ENCODE measurements around the gene POPDC2.

The POPDC2 gene

DNA sequence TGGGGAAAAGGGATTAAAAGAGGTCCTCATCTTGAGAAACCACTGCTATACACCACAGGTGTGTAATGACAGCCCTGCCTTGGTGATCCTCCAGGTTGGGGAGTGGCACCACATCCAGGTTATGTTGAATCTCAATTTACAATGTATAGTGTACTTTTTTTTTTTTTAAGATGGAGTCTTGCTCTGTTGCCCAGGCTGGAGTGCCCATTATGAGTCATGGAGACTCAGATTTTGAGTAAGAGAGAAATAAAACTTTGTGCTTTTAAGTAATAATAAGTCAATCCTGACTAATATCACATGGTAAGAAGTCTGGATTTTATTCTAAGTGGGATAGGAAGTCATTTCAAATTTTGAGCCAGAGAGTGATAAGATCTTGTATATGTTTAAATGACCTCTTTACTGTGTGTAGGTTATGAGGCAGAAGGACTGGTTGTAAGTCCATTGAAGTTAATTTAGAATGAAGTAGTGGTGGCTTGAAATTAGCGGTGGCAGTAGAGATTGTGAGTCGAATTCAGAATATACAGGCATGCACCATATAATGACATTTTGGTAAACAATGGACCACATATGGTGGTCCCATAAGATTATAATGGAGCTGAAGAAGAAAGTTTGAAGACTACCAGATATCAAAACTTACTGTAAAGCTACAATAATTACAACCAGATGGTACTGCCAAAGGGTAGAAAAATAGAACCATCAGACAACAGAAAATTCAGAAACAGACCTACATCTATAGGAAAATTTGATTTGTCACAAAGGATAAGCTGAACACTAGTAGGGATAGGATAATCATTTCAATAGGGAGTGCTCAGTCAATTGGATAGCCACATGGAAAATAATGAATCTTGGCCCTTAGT, 20.7 kb downstream of the POPDC2 start:
- no peak for FAIRE-seq

DNA sequence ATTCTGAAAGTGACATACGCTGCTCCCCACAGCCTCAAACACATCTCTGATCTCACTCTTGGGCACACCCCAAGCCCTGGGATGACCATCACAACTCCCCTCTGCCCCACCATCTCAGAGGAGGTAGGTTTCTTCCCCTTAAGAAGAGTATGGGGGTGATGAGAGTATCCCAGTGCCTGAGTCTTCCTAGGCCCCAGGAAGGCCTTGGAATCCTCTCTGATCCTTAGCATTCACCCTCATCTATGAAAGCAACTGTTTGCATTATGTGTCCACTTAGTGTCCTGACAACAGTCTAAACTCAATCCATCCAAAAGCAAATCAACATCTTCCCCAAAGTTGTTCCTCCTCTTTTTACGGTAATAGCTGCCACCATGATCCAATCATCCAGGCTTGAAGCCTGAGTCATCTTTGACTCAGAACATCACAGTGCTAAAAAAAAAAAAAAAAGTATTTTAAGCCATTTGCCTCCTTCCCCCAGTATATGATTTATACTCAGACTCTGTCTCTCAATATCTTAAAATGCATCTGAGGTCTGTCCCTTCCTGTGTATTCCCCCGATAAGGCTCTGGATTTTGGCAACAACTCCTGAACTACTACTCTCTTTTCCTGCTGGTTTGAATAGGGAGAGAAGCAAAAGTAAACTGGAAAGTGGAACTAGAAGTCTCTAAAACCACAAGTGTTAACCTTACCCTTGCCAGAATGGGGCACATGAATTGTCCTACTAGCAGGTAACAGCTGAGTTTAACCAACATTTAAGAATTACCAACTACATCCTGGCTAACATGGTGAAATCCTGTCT, 22.5 kb downstream of the POPDC2 start:
- no peak for FAIRE-seq

DNA sequence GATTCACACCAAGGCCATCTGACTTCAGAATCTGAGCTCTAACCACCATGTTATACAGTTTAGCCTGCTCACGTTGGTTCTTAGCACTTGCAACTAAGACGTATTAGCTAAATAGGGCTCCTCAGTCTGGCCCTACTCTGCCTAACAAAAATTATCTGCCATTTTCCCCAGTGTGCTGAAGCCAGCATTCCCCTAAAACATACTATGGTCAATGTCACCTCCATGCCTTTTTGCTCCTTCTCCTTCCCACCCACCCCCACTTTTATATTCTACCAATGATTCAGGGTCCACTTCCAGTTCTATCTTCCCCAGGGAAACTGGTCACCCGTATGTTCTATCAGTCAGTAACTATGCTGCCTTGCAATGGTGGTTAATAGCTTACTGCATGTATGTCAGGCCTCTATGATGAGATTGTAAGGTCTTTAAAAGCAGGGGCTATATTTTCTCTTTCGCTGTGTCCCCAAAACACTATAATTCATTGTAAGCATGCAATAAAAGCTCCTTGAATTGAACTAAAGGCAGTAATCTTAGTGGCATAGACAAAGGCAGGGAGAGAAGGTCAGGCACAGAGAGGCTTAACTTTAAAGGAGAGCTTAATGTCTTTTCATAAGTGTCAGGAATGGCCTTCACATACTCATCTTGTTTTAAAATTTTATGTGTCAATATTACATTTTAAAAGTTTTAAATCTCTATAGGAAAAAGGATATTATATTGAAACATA, 23.3 kb downstream of the POPDC2 start:
- FAIRE-seq = no peak

DNA sequence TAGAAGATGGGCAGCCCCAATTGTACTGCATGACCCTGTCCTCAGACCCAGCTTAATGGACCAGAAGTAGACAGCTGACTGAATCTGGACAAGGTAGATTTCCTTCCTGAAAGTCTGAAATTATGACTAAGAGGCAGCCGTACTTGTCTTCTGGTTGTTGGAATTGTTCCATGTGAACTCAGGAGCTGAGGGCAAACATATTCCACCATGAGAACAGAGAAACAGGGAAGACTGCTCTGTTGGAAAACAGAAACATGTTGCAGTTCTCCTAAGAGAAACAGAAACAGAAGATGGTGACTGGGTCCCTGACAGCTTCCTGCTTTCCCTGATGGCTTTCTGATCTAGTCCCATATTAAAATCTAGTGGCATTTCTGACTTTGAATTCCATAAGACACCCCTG, 24.1 kb downstream of the POPDC2 start:
- no peak for FAIRE-seq

DNA sequence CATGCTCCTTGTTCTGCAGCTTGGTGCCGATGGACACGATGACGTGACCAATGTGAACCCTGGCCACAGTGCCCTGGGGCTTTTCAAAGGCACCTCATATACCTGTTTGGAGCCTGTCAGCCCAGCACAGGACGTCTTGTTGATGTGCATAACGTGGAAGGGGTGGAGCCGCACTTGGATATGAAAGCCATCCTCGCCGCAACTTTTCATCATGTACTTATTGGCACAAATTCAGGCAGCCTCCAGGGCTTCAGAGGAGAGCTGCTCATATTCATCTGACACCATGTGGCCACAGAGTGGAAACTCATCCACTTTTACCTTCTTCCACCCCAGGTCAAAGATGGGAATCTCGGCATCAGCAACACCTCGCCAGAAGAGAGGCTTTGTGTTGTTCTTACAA, 24.7 kb downstream of the POPDC2 start:
- no peak for FAIRE-seq

DNA sequence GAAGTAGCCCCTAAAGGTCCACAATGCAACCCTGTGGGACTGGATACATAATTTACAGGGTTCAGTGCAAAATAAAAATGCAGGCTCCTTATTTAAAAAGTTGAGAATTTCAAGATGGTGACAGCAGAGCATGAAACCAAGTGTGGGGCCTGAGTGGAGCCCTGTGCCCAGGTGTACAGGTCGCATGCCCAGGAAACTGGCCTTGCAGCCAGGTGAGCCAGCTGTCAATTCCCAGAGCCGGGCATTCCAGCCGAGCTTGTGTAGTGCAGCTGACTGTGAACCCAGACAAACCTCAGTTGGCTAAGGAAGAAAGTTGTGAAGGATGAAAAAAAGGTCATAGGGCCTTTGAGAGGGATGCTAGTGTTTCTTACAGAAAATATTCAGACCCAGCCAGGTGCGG, 27.6 kb downstream of the POPDC2 start:
- FAIRE-seq = no peak

DNA sequence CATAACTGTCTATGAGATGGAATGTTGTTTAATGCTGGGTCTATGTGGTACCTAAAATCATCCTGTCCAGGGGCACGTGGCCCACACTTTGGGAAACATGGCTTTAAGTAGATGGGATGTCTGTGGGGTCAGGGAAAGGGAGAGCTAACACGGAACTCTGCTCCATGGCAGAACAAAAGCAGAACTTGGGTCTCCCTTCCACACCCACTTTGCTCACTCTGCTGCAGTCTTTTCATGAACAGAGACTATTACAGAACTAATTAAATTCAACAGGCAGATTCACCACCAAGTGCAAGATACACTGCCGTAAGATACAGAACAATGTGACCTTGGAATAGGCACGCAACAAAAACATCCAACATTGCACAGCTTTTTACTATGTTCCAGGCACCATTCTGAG, 28.2 kb downstream of the POPDC2 start:
- FAIRE-seq = no peak

DNA sequence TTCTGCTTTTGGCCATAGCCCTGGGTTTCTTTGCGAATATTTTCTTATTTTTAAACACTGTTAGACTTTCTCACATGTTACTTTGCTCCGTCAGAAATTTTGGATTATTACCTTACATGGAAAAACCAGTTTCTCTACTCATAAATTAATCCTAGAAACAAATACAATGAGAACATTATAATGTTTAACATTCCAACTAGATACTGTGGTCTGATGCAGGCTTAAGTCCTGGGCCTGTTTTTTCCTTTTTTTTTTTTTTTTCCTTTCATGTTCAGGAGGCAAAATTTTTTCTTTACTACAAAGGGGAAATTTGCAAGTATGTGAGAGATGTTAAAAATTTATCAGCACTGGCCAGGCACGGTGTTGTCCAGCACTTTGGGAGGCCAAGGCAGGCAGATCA, 28.9 kb downstream of the POPDC2 start:
- no peak for FAIRE-seq

DNA sequence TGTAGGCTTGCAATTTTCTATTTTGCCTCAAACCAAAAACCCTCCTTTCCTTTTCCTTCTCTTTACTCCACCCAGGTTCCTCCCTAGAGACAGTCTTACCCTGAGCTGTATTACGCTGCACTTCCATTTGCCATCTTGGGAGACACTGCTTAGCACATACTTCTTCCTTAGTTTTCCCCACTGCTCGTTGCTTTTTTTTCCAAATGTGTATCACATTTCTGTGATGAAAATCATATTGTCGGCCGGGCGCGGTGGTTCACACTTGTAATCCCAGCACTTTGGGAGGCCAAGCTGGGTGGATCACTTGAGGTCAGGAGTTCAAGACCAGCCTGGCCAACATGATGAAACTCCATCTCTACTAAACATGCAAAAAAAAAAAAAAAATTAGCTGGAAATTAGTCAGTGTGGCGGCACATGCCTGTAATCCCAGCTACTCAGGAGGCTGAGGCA, 29.5 kb downstream of the POPDC2 start:
- FAIRE-seq = no peak

DNA sequence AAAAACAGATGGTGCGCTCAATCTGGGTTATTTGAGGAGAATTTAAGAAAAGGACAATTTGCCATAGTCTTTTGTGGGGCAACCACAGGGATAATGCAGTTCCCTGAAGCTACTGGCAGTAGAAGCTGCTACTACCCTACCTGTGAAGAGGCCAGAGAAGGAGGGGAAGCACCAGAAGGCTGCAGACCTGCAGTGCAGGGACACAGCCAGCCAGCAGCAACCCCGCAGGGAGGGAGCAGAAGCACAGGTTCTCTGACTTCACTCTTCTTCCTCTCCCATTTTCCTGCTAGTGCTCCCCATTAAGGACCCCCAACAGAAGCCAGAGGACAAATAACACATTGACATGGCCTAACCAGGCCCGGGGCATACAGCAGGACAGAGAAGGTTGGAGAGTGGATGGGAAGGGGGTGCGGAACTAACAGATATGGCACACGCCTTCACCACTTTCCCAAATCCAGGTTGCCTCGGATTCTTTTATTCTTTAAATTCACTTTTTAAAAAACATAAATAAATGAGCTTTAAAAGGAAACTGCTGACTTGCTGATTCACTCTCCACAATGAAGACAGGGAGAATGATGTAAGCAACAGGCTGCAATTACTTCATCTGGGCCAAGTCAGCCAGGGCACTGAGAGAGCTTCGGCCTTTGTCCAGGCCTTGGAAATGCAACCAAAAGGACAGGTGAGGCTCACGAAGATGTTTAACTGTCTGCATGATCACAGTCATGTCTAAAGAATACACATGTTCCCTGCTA, 30.1 kb downstream of the POPDC2 start:
- FAIRE-seq = no peak

DNA sequence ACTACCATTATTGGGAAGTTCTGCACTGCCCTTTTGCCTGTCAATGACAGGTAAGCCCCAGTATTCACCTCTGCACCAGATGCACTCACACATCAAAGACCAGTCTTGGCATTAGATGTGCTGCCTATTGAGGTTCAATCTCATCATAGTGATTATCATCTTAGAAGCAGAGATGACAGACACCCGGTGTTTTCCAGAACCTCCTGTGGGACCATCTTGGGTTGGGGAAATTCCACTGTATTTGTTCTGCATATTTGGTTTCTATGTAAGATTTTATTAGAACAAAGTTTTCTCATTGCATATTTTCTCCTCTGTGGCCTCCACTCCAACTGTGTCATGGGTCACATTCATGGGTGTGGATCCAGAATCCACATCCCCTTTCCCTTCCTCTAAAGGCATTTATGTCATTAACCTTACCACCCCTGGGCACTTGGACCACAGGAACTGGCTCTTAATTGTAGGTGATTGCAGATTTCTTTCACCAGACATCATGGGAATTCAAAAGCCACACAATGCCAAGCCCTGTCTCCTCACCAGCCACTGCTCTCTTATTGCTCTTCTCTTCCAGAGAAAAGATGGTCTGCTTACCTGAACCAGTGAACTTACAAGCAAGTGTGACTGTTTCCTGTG, 31.5 kb downstream of the POPDC2 start:
- FAIRE-seq = no peak

DNA sequence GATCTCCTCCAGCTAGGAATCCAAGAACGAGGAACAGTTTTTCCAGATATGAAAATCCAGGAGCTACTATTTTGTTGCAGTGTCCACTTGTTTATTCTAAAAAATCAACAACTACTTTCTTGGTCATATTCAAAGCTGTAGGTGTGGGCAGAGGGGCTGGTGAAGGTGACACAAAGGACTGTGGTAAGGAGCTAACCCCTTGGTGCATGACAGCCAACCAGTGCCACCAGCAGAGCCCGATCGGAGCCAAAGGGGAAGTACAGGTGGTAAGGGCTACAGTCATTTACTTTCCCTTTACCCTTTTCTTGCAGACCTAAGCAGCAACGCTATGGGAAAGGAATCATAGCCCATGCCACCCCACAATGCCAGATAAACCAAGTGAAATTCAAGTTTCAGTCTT, 32.0 kb downstream of the POPDC2 start:
- FAIRE-seq = no peak

DNA sequence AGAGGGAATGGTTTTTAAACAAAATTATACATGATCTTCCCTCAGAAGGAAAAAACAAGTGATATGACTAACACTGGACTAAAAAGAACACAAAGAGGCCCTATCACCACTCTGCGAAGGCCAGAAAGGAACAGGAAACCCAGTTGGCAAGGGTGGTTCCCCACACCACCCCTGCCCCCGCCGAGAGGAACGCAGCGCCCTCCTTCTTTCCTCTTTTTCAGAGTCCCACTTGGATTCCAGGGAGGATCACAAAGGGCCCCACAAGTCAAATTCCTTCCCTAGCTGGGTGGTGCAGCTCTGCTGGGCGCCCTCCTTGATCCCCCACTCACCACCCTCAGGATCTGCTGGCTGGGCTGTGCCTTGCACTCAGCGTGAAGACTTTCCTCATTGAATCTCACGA, 32.9 kb downstream of the POPDC2 start:
- no peak for FAIRE-seq

DNA sequence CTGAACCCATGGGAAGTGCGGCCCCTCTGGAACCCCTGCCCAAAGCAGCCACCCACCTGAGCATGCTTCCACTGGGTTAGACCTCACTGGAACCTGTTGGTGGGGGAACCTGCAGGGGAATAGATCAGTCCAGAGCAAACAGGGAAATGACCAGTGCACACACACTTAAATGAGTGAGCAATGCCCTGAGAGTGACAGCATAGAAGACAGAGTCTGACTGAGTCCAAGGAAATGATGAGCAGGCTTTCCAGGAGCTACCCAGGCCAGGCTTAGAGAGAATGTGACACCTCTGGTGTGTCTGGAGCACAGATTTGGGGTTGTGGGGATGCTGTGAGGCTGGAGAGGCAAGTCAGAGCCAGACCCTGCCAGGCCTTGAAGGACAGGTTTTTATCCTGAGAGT, 34.2 kb downstream of the POPDC2 start:
- FAIRE-seq = no peak

DNA sequence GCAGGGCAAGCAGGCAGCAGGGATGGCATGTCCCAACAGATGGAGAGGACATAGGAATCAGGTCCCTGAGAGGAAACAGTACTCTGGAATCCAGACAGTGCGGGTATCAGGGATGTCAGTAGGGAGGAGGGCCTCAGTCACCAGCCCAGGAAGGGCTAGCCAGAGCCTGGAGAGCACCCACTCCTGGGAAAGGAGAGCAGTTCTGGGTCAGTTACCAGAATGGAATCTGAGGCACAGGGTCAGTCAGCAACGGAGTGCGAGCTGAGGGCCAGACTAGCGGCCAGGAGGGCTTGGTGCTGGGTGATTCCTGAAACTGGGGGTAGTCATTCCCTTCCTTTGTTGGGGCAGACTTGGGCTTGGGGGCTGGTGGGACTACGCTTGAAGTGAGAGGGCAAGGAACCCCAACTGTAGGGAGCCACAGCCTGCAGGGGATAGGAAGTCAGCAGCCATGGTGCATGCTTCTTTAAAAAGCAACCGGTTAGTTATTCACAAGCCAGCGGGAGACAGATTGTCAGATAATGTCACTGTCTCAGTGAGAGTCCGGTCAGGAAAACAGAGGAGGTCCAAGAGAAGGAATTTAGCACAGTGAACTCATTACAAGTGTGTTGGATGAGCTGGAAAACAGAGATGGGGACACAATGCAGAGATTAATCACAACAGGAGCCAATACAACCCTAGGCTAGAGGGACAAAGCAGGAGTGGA, 34.8 kb downstream of the POPDC2 start:
- FAIRE-seq = no peak

DNA sequence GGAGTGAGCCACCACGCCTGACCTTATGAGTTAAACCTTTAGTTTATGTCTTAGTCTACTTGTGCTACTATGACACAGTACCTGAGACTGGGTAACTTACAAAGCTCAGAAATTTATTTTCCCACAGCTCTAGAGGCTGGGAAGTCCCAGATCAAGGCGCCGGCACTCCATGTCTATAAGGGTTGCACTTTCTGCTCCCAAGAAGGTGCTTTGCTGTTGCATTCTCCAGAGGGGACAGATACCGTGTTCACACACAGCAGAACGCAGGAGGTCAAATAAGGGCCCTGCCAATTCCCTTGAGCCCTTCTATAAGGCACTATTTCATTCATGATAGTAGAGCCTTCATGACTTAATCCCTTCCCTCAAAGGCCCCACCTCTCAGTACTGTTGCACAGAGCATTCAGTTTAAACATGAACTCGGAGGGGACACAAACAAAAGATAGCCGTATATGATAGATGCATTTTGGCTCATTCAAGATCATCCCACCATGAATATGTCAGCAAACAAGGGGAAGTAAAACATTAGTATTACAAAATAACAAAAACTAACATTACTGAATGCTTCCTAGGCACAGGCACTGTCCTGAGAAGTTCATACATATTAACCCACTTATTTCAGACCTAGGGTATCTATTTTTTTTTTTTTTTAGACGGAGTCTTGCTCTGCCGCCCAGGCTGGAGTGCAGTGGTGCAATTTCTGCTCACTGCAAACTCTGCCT, 36.2 kb downstream of the POPDC2 start:
- FAIRE-seq = no peak

DNA sequence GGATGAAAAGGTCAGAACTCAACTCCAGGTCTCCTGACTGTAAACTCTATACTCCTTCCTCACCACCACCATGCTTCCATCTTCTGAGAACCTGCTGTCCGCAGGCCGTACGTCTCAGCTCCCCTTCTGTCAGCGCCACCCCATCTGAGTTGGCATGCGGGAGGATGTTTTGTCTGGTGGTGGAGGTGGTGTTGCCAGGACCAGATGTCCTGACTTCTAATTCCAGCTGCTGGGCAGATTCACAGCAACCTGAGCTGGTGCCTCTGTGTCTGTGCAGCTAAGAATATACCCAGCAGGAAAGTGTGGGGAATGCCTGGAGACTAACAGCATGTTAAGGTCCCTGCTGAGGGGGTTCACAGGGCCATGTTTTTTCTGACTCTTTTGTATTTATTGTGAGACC, 39.5 kb downstream of the POPDC2 start:
- no peak for FAIRE-seq

DNA sequence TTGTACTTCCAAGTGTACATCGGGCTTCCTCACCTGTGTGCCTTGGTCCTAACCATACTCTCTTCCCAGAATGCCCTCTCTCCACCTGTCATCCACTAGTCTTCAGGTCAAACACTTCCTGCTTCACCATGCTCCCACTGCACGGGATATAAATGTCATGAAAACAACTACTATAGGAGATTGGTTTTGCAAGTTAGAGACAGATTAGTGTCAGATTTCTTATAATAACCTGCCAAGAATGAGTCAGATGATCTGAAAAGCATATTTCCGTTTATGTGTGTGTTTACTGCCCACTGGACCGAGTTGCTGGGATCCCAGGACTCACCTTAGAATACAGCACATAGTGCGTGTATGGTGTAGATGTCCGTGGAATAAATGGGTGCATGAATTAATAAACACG, 41.3 kb downstream of the POPDC2 start:
- FAIRE-seq = no peak

DNA sequence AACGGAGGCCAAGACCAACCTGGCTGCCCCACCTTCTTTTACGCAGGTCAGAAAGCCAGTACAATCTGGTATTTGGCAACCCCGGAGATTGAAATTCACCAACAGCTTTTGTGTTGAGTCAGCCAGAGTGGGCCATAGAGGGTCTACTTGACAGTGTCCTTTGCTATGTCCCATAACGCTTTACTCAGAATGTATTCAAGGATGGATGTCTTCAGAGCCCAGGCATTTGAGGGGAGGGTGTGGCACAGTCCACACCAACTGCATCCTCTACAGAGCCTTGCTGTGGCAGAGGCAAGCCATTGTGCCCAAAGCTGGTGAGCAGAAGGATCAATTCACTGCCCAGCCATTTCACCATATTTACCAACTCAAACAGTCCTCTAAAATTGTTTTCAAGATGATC, 44.3 kb downstream of the POPDC2 start:
- no peak for FAIRE-seq

DNA sequence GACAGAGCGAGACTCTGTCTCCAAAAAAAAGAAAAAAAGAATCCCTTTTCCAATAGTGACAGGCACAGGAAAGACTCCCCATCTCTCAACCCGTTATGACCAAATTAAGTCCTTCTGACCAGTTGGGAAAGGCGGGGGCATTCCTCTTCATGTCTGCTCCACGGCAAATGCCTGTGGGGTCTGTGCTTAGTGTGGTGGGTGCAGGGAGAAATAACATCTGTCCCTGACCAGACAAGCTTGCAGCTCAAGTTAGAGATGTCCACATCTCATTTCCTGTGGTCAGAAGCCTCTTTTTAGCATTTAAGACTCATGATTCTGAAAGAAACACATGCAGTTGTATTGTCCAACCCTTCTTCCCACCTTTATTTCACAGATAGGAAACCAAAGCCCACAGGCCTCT, 46.5 kb downstream of the POPDC2 start:
- FAIRE-seq = no peak

DNA sequence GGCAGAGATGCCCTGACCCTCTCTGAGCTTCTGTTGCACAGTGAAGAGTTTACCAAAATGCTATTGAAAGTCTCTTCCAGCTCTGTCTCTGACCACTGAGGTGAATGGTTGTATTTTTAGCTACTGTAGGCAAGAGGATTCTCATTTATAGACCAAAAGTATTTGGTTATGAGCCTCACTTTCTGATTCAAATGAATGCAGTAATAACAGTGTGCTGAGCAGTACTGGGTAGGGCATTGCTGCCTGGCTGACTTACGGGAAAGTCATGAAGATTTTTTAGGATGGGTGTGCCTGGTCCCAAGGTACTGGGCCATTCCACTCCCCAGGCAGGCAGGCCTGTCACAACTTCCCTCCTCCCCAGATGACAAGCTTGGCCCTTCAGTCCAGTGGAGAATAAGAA, 47.2 kb downstream of the POPDC2 start:
- no peak for FAIRE-seq
